GM18505 (cell line): Measurements from ENCODE around the gene CEP68.

Experiments
- ATAC-seq: cut with Tn5 transposase; IDR thresholded peaks from one replicate; pipeline ENCODE4 v1.9.1; 2021; ENCODE audit not compliant: unreplicated experiment
- POLR2A ChIP-seq: IDR thresholded peaks from 4 replicates; pipeline ENCODE4 v1.6.1; 2011; ENCODE audit warnings: borderline replicate concordance; ENCODE audit not compliant: insufficient read depth, insufficient read length; ENCODE audit errors: extremely low read depth

Gene CEP68

GRCh38 chr2:65059071-65059470 is 2.9 kb downstream of the CEP68 start:
- TF ChIP-seq POLR2A, result no peak

GRCh38 chr2:65061146-65061909 is 5.1 kb downstream of the CEP68 start:
- TF ChIP-seq POLR2A, result no peak
- ATAC-seq, result no peak

More at GRCh38 chr2:65059071-65059470, 2.9 kb downstream of the CEP68 start:
- no peak for ATAC-seq

GRCh38 chr2:65061910-65062339 is 5.7 kb downstream of the CEP68 start:
- ATAC-seq, result no peak
- TF ChIP-seq POLR2A, result no peak

- ATAC-seq, result no peak
- no peak for TF ChIP-seq POLR2A
Observed at GRCh38 chr2:65062843-65063825, 6.9 kb downstream of the CEP68 start.

- no peak for TF ChIP-seq POLR2A
- ATAC-seq, result peak; percentile 77
Observed at GRCh38 chr2:65064728-65065552, 8.7 kb downstream of the CEP68 start.

GRCh38 chr2:65067806-65068553 is 11.8 kb downstream of the CEP68 start:
- no peak for ATAC-seq
- no peak for TF ChIP-seq POLR2A

- no peak for TF ChIP-seq POLR2A
- no peak for ATAC-seq
Observed at GRCh38 chr2:65069439-65069824, 13.2 kb downstream of the CEP68 start.

GRCh38 chr2:65070172-65070830 is 14.1 kb downstream of the CEP68 start:
- no peak for ATAC-seq
- TF ChIP-seq POLR2A, result no peak

GRCh38 chr2:65070856-65071255 is 14.6 kb downstream of the CEP68 start:
- no peak for ATAC-seq
- TF ChIP-seq POLR2A, result peak; percentile 5

- TF ChIP-seq POLR2A, result no peak
- no peak for ATAC-seq
Observed at GRCh38 chr2:65071499-65072180, 15.4 kb downstream of the CEP68 start.
